Measurements from ENCODE around the gene SUSD1. TPM values are rescaled to one million over a fixed set of nuclear protein-coding genes. Genes with fewer than 3 reads are reported as not detected.
"Not testable (repeated sequence)": the region's sequence is repeated elsewhere in the genome, so short reads cannot be mapped to it uniquely, and the experiment has no call there.

Gene SUSD1
- polyA plus RNA-seq (ENCODE audit: insufficient read length in 12 of 12) = 10 to 100 TPM in 6 of 12 donors, 1 to 10 TPM in 5, not detected in 1; 6.8 to 14.7 (median 11.7) TPM
- long read RNA-seq, donor 1, partial matches to known transcripts = 0 of 2 reads
- long read RNA-seq, donor 1, other reads (novel, unspliced or antisense) = 0 of 2 reads
- long read RNA-seq, donor 2 = 0 reads
- long read RNA-seq, donor 3, partial matches to known transcripts = 0 of 1 reads
- long read RNA-seq, donor 3, other reads (novel, unspliced or antisense) = 0 of 1 reads
- long read RNA-seq, donor 4 = 0 reads
- long read RNA-seq, donor 5 = 0 reads
- long read RNA-seq, donor 6 = 0 reads
- long read RNA-seq, donor 7, partial matches to known transcripts = 0 of 1 reads
- long read RNA-seq, donor 7, other reads (novel, unspliced or antisense) = 0 of 1 reads
- long read RNA-seq, donor 8, partial matches to known transcripts = 5 of 5 reads
- long read RNA-seq, donor 8, other reads (novel, unspliced or antisense) = 0 of 5 reads
- long read RNA-seq, donor 9 = 0 reads
- long read RNA-seq, donor 10 = 0 reads
- long read RNA-seq, donor 11, partial matches to known transcripts = 5 of 6 reads
- long read RNA-seq, donor 11, other reads (novel, unspliced or antisense) = 0 of 6 reads

GRCh38 chr9:112174965-112175795 is at the start of gene SUSD1:
TSS of gene SUSD1 (minus strand) at chr9:112175297. CDS start at chr9:112175235, 62 bp downstream.
- DNase-seq = no peak

GRCh38 chr9:112224401-112225289 is 49.5 kb upstream of the SUSD1 start:
- no peak for DNase-seq

GRCh38 chr9:112218908-112219307 is 43.8 kb upstream of the SUSD1 start:
- DNase-seq = no peak

GRCh38 chr9:112212926-112213325 is 37.8 kb upstream of the SUSD1 start:
- DNase-seq = no peak

- no peak for DNase-seq
These were observed 32.4 kb upstream of the SUSD1 start for GRCh38 chr9:112207451-112207850.

GRCh38 chr9:112203536-112203935 is 28.4 kb upstream of the SUSD1 start:
- DNase-seq = no peak

GRCh38 chr9:112200711-112201110 is 25.6 kb upstream of the SUSD1 start:
- DNase-seq = no peak

GRCh38 chr9:112198646-112199045 is 23.5 kb upstream of the SUSD1 start:
- no peak for DNase-seq

GRCh38 chr9:112194969-112195431 is 19.9 kb upstream of the SUSD1 start:
- no peak for DNase-seq

- no peak for DNase-seq
These were observed 18.6 kb upstream of the SUSD1 start for GRCh38 chr9:112193572-112194288.

GRCh38 chr9:112190320-112190719 is 15.2 kb upstream of the SUSD1 start:
- not testable (repeated sequence) for DNase-seq

GRCh38 chr9:112188884-112189283 is 13.8 kb upstream of the SUSD1 start:
- DNase-seq = no peak

- DNase-seq = no peak
These were observed 12.3 kb upstream of the SUSD1 start for GRCh38 chr9:112187404-112187803.

GRCh38 chr9:112186695-112187094 is 11.6 kb upstream of the SUSD1 start:
- no peak for DNase-seq

- DNase-seq = no peak
These were observed 9.8 kb upstream of the SUSD1 start for GRCh38 chr9:112184946-112185345.

GRCh38 chr9:112184221-112184620 is 9.1 kb upstream of the SUSD1 start:
- no peak for DNase-seq

- DNase-seq = no peak
These were observed 5.3 kb upstream of the SUSD1 start for GRCh38 chr9:112180387-112180881.

- DNase-seq = no peak
These were observed 4.7 kb upstream of the SUSD1 start for GRCh38 chr9:112179816-112180215.

- no peak for DNase-seq
These were observed 1.4 kb upstream of the SUSD1 start for GRCh38 chr9:112176524-112176923.

GRCh38 chr9:112175796-112176315 is 759 bp upstream of the SUSD1 start:
- no peak for DNase-seq
